GM12801 (cell line): ENCODE measurements around the gene NUP62.

Experiments
- TF ChIP-seq, protein P1 (sequence below): IDR thresholded peaks from one replicate; pipeline ENCODE4 v1.5.1; 2011; ENCODE audit warnings: control low read depth; ENCODE audit not compliant: insufficient read length; ENCODE audit errors: extremely low read depth

The NUP62 gene

DNA sequence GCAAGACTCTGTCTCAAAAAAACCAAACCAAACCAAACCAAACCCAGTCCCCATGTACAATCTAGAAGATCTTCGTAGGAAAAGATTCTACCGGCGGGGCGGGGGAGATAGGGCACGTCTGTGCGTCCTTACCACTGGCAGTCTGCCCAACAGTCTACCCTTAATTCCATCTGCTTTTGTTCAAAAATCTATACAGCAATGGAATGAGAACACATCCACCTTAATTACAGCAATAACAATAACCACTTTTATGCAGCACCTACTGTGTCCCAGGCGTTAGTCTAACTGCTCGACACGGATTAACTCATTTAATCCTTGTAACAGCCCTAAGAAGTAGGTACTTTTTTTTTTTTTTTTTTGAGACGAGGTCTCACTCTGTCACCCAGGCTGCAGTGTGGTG is 2.8 kb downstream of the NUP62 start:
- TF ChIP-seq, protein P1, sequence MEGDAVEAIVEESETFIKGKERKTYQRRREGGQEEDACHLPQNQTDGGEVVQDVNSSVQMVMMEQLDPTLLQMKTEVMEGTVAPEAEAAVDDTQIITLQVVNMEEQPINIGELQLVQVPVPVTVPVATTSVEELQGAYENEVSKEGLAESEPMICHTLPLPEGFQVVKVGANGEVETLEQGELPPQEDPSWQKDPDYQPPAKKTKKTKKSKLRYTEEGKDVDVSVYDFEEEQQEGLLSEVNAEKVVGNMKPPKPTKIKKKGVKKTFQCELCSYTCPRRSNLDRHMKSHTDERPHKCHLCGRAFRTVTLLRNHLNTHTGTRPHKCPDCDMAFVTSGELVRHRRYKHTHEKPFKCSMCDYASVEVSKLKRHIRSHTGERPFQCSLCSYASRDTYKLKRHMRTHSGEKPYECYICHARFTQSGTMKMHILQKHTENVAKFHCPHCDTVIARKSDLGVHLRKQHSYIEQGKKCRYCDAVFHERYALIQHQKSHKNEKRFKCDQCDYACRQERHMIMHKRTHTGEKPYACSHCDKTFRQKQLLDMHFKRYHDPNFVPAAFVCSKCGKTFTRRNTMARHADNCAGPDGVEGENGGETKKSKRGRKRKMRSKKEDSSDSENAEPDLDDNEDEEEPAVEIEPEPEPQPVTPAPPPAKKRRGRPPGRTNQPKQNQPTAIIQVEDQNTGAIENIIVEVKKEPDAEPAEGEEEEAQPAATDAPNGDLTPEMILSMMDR = no peak

DNA sequence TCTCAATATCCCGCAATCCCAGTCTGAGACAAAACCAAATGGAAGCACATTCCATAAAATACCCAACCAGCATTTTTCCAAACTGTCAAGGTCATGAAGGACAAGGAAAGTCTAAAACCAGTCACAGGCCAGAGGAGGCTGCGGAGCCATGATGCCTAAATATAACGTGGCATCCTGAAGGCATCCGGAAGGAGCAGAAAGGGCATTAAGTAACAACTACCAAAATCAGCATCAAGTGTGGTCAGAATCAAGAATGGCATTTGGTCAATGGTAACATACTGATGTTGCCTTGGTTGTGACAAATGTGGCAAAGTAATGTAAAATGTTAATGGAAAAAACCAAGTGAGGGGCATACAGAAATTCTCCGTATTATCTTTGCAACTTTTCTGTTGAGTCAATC is 3.8 kb downstream of the NUP62 start:
- TF ChIP-seq, protein P1 = no peak

DNA sequence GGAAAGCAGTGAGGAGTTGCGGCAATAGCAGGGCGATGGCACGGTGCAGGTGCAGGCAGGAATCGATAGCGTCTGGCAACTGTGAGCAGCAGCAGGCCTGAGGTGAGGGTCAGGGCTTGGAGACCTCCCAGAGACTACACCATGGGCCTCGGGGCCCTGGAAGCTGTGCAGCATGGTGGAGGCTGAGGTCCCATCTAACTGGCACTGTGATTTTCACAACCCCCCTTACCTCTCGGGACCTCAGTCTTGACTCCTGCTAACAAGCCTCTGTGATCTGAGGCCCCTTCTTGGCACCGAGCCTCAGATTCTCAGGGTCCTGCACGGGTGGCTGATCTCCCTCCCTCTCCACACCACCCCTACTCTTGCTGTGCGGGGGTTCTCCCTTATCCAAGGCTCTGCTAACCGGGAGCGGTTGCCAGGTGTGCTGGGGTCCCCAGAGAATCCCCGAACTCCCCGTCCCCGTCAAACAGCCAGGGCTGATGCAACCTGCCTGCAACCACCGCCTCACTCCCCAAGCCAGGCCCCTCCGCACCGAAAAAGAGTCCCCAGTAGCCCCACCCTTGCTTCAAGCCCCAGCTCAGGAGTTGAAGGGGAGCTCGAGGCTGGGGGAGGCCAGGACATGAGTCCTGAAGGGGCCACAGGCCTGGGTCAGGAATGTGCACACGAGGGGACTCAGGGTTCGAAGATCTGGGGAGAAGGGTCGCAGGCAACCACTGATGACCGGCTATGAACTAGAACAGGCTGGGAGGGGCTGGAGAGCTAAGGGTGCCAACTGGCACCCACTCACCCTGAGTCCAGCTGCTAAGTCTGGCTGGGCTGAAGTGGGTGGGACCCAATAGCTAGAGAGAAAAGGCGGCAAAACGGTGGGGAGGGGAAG is 5.1 kb downstream of the NUP62 start:
- TF ChIP-seq, protein P1 = no peak

DNA sequence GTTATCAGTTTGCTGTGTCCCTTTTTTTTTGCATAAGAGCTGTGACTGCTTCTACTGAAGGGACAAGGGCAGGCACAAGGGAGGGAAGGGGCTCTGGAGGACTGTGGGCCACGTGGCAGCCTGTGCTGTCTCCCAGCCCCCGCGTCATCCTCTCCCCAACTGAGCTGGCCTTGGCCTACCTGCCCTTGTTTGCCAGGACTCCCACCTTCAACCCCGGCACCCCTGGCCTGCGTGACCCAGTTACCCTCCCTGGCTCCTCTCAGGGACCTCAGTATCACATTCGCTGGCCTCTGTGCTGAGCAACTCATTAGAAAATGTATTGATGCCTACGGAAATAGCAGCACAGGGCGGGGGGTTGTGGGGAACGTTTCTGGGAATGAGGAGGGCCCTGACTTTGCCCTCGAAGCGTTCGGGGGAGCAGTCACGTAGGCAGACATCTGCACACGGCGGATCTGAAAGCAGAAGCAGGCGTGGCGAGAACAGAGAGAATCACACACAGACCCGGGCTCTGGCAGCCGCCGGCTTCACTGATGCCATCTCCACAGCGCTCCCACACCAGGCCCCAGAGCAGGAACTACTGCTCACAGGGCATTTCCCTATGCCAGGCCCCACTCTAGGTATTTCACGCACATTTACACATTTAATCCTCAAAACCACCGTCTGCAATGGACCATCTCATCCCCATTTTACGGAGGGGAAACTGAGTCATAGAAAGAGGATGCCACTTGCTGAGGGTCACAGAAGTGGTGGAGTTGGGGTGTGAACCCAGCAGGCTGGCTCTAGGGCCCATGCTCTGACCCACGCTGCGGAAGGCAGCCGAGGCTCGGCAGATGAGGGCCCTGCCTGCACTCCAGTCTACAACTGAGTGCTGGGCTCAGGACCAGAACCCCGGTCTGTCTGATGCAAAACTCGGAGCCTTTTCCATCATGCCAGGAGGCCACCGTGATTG is 6.0 kb downstream of the NUP62 start:
- TF ChIP-seq, protein P1 = no peak

DNA sequence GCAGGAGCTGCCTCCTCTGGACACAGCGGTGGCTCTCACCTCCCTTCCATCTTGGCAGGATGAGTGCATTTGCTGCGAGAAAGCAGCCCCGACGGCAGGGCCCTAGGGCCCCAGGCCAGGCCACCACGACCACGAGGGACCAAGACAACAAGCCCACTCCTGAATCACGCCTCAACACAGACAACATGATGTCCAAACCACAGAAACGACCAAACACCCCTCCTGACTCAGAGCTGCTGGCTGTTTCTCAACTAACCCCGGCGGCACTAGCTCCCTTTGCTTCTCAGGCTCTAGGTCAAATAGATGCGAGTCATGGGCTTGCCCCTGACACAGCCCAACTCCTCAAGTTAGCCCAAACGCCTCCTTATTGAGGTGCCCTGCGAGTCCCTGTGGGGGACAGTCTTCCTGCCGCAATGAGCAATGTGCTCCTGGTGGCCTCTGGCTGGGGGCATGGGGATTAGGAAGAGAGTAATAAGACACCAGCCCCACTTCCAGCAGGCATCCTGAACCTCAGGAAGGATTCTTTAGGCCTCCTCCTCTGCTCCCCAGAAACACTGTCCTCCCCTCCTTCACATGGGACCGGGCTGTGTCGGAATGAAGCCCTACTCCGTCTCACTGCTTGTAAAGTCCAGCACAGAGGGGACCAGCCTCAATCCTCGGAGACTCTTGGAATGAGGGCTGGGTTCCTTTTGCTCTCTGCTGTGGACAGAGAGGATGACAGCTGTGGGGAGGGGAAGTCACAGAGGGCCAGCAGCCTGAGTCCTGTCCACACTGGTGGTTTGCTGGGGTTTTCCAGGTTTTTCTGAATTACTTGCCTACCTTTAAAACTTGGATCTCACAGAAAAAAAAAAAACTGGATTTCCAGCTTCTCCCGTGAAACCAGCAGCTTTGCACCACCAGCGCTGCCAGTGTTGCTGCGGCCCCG is 7.2 kb downstream of the NUP62 start:
- TF ChIP-seq, protein P1 = no peak

DNA sequence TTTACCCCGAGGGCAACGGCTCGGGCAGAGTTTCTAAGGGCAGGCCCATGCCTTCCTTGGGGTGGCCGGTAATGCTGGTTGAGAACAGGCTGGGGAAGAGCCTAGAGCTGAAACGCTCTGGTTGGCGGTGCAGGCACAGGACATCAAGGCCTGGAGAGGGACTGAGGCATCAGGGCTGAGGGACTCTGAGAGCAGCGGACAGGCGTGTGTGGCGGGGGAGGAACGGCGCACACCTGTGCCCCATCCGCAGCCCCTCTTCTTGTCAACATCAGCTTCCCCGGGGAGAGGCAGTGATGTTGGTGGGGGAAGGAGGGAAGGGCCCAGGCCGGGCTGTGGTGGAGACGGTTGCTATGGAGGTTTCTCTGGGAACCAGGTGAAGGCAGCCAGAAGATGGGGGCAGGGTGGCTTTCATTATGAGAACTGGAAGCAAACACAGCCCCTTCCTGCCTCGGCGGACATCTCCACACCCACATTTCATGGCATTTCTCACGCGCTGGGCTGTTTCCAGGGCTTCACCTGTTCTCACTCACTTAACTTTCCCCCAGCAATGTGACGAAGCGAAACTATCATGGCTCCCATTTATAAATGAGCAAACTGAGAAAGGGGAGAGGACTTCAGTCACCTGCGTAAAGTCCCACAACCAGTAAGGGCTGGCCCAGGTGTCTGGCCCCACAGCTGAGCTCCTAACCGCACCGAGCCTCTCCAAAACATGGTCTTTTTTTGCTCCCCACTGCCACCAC is 8.5 kb downstream of the NUP62 start:
- TF ChIP-seq, protein P1 = no peak
